ENCODE data around the gene MYO1D.

DNA sequence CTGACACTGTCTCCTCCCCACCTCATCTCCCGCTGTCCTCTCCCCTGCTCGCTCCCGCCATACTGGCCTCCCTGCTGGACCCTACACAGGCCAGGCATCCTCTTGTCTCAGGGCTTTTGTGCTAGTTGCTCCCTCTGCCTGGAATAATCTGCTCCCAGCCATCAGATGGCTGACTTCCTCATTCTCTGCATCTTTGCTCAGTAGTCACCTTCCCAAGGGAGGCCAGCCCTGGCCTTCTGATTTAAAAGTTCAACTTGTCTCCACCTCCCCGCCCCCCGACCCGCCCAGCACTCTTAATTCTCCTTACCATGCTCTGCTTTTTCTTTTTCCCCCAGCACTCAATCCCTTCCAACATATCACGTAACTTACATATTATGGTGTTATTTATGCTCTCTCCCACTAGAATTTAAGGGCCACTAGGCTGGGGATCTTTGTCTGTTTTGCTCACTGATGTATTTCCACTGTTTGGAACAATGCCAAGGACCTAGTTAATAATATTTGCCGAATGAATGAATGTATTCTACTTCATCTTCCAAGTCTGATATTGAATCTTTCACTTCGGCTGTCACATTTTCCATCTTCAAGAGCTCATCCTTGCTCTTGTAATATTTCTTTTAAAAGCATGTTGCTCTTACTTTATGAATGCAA, 211.9 kb downstream of the MYO1D start:
- TF ChIP-seq, protein P1, sequence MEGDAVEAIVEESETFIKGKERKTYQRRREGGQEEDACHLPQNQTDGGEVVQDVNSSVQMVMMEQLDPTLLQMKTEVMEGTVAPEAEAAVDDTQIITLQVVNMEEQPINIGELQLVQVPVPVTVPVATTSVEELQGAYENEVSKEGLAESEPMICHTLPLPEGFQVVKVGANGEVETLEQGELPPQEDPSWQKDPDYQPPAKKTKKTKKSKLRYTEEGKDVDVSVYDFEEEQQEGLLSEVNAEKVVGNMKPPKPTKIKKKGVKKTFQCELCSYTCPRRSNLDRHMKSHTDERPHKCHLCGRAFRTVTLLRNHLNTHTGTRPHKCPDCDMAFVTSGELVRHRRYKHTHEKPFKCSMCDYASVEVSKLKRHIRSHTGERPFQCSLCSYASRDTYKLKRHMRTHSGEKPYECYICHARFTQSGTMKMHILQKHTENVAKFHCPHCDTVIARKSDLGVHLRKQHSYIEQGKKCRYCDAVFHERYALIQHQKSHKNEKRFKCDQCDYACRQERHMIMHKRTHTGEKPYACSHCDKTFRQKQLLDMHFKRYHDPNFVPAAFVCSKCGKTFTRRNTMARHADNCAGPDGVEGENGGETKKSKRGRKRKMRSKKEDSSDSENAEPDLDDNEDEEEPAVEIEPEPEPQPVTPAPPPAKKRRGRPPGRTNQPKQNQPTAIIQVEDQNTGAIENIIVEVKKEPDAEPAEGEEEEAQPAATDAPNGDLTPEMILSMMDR (IDR thresholded peaks at IDR 0.05; ENCODE audit: low read depth, low read length, missing input control), result no peak
- TF ChIP-seq NR2F2 (IDR thresholded peaks at IDR 0.05) (no peak), EGR1 (IDR thresholded peaks at IDR 0.05; ENCODE audit: low read depth in 2 of 2) (no peak), GABPA (IDR thresholded peaks at IDR 0.05 in 1 of 2, conservative IDR thresholded peaks at IDR 0.05 in 1 of 2) (no peak), JUND (IDR thresholded peaks at IDR 0.05) (no peak), HNF4G (IDR thresholded peaks at IDR 0.05) (no peak), RXRA (IDR thresholded peaks at IDR 0.05) (no peak)
- TF ChIP-seq, protein P2, sequence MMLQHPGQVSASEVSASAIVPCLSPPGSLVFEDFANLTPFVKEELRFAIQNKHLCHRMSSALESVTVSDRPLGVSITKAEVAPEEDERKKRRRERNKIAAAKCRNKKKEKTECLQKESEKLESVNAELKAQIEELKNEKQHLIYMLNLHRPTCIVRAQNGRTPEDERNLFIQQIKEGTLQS (IDR thresholded peaks at IDR 0.05), result no peak
- TF ChIP-seq, protein P3, sequence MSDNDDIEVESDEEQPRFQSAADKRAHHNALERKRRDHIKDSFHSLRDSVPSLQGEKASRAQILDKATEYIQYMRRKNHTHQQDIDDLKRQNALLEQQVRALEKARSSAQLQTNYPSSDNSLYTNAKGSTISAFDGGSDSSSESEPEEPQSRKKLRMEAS (IDR thresholded peaks at IDR 0.05), result no peak
- TF ChIP-seq, protein P4, sequence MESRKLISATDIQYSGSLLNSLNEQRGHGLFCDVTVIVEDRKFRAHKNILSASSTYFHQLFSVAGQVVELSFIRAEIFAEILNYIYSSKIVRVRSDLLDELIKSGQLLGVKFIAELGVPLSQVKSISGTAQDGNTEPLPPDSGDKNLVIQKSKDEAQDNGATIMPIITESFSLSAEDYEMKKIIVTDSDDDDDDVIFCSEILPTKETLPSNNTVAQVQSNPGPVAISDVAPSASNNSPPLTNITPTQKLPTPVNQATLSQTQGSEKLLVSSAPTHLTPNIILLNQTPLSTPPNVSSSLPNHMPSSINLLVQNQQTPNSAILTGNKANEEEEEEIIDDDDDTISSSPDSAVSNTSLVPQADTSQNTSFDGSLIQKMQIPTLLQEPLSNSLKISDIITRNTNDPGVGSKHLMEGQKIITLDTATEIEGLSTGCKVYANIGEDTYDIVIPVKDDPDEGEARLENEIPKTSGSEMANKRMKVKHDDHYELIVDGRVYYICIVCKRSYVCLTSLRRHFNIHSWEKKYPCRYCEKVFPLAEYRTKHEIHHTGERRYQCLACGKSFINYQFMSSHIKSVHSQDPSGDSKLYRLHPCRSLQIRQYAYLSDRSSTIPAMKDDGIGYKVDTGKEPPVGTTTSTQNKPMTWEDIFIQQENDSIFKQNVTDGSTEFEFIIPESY (IDR thresholded peaks at IDR 0.05), result no peak

Measured in liver (tissue), 3 donors.